Suprapubic skin (tissue), 4 donors: ENCODE measurements around the gene TCERG1L. TPM values are rescaled to one million over a fixed set of nuclear protein-coding genes. Genes with fewer than 3 reads are reported as not detected.

Source experiments
- DNase-seq, 2 donors: peaks; one replicate each; pipeline ENCODE4 v3.0.0-alpha.2; 2019; ENCODE audit warnings: low spot score in 2 of 2
- H3K27ac ChIP-seq: fragments of 200-600 bp; sonication (generic); one replicate; pipeline ENCODE4 v1.5.1; 2019
- H3K27me3 ChIP-seq: fragments of 200-600 bp; sonication (generic); one replicate; pipeline ENCODE4 v1.5.1; 2019
- H3K36me3 ChIP-seq: fragments of 200-600 bp; sonication (generic); one replicate; pipeline ENCODE4 v1.5.1; 2019
- H3K4me1 ChIP-seq: fragments of 200-600 bp; sonication (generic); one replicate; pipeline ENCODE4 v1.5.1; 2019
- H3K4me3 ChIP-seq: fragments of 200-600 bp; sonication (generic); one replicate; pipeline ENCODE4 v1.5.1; 2019; ENCODE audit warnings: mild to moderate bottlenecking
- H3K9me3 ChIP-seq: fragments of 200-600 bp; sonication (generic); one replicate; pipeline ENCODE4 v1.5.1; 2019
- EP300 ChIP-seq: sonication (generic); formaldehyde crosslinking; IDR thresholded peaks from one replicate; pipeline ENCODE4 v1.6.1; 2017; ENCODE audit warnings: antibody characterized with exemption
- POLR2A ChIP-seq, 2 donors: fragments of 450-650 bp; IDR thresholded peaks; one replicate each; pipeline ENCODE4 v1.6.1; 2017; ENCODE audit warnings: antibody characterized with exemption in 2 of 2, mild to moderate bottlenecking in 2 of 2, moderate library complexity in 2 of 2
- POLR2AphosphoS5 ChIP-seq, 3 donors: sonication (generic); formaldehyde crosslinking; IDR thresholded peaks; one replicate each; pipeline ENCODE4 v1.6.1; 2017; ENCODE audit warnings: antibody characterized with exemption in 3 of 3
- WGBS: methylation state at CpG from one replicate; pipeline ENCODE4 v1.1.5; 2018; 5-methylcytosine and 5-hydroxymethylcytosine counted together
- total RNA-seq, 4 donors: library from RNA; depleted of rRNA; stranded (reverse); fragments of >200 nt; gene quantifications; one replicate each; pipeline ENCODE4 v1.1.0, GENCODE V29; 2016
- TF ChIP-seq, protein P1 (sequence below), 2 donors: fragments of 200-600 bp in 1 of 2; fragments of 450-650 bp in 1 of 2; sonication (generic) in 1 of 2; IDR thresholded peaks; one replicate each; pipeline ENCODE4 v1.5.1; 2016 to 2019; ENCODE audit warnings: antibody characterized with exemption in 2 of 2, mild to moderate bottlenecking in 1 of 2, moderate library complexity in 1 of 2

The TCERG1L gene, protein sequence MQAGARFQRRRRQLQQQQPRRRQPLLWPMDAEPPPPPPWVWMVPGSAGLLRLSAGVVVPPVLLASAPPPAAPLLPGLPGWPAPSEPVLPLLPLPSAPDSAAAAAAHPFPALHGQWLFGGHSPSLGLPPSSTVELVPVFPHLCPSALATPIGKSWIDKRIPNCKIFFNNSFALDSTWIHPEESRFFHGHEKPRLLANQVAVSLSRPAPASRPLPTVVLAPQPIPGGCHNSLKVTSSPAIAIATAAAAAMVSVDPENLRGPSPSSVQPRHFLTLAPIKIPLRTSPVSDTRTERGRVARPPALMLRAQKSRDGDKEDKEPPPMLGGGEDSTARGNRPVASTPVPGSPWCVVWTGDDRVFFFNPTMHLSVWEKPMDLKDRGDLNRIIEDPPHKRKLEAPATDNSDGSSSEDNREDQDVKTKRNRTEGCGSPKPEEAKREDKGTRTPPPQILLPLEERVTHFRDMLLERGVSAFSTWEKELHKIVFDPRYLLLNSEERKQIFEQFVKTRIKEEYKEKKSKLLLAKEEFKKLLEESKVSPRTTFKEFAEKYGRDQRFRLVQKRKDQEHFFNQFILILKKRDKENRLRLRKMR
- total RNA-seq = 1 to 10 TPM in 1 of 4 donors, under 1 TPM in 3; 0.32 to 1.0 (median 0.51) TPM

DNA sequence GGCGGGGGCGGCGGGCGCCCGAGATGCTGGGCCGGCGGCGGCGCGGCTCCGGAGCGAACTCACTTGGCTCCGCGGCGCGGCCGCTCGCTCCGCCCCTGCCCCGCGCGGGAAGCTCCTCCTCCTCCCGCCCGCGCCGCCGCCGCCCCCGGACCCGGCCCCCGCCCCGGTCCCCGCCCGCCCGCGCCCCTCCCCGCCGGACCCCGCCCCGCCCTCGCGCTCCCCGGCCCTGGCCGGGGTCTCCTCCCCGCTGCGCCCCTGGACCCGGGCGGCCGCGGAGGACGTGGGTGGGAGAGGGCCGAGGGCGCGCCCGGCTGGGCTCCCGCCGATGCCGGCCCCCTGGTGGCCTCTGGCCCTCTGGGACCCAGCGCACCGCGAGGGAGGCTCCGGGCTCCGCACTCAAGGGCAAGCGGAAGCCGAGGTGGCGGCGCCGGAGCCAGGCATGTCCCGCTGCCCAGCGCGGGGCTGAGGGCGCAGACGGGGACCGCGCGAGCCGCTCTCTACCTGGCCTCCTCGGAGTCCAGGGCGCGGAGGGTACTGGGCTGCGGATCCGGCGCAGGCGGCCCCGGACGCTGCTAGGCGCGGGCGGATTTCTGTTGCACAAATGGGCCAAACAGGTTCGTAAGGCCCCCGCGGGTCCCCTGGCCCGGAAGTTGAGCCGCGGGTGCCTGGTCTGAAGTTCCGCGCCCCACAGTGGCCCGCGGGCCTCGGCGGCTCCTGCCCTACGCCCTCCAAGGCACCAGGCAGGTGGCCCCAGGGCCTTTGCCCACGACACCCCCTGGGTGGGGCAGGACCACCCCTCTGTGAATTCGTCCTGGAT, at the start of gene TCERG1L:
Gene TCERG1L (minus strand): TSS at position 61 of the 817 bp plus-strand sequence. CDS start 86 bp downstream, outside the sequence.
- Histone ChIP-seq H3K4me3 (peak within 1 kb of the TSS; percentile 49), H3K9me3 (no peaks in the 10 kb centered on the region), H3K27ac (no peak within 1 kb of the TSS), H3K36me3 (no peaks in the 10 kb centered on the region), H3K27me3 (peaks cover 61% of the 10 kb centered on the region), H3K4me1 (peaks cover 27% of the 10 kb centered on the region)
- WGBS = 0% methylated on average over 21 of the region's 104 CpGs
- DNase-seq = no peak
- TF ChIP-seq POLR2AphosphoS5 (IDR thresholded peaks at IDR 0.05) (no peak), EP300 (no peak), POLR2A (IDR thresholded peaks at IDR 0.05) (no peak)
- TF ChIP-seq, protein P1, sequence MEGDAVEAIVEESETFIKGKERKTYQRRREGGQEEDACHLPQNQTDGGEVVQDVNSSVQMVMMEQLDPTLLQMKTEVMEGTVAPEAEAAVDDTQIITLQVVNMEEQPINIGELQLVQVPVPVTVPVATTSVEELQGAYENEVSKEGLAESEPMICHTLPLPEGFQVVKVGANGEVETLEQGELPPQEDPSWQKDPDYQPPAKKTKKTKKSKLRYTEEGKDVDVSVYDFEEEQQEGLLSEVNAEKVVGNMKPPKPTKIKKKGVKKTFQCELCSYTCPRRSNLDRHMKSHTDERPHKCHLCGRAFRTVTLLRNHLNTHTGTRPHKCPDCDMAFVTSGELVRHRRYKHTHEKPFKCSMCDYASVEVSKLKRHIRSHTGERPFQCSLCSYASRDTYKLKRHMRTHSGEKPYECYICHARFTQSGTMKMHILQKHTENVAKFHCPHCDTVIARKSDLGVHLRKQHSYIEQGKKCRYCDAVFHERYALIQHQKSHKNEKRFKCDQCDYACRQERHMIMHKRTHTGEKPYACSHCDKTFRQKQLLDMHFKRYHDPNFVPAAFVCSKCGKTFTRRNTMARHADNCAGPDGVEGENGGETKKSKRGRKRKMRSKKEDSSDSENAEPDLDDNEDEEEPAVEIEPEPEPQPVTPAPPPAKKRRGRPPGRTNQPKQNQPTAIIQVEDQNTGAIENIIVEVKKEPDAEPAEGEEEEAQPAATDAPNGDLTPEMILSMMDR (IDR thresholded peaks at IDR 0.05) = no peak

DNA sequence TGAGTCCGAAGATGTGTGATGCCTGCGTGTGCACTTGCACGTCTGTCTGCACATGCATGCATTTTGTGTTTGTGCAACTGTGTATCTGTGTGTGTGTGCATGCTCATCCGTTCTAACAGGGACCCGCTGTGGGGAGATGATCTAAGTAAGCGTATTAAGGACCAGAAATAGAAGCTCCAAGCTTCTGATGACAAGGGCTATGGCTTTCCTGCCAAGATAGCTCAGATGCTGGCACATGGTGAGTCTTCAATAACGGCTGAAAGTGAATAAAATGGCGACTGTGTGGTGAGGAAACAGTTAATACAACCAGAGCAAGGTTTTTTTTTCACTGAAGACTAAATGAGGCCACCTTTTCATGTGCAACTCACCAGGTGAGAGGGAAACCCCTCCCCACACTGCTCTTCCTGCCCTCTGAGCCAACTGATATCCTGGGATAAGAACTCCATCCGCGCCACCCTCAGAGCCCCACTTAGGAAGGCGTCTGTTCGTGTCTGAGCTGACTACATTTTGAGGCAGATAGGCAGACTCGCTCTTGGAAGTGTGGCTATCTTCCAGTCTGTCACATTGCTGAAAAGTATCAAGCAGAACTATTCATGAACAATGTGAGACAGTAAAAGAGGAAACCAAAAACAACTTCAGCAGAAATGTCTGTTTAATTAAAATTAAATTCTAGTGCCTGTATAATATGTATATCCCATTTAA, 47.4 kb upstream of the TCERG1L start:
- no peak for TF ChIP-seq POLR2AphosphoS5 (IDR thresholded peaks at IDR 0.05)
- TF ChIP-seq, protein P1 (IDR thresholded peaks at IDR 0.05) = no peak
- no peak for TF ChIP-seq POLR2A (IDR thresholded peaks at IDR 0.05)
- Histone ChIP-seq H3K9me3 (no peaks in the 10 kb centered on the region), H3K4me1 (no peaks in the 10 kb centered on the region), H3K27ac (no peak overlapping the region), H3K4me3 (no peak overlapping the region), H3K36me3 (no peaks in the 10 kb centered on the region), H3K27me3 (peaks cover 3% of the 10 kb centered on the region)
- DNase-seq = no peak
- 59% methylated on average over 13 of the region's 13 CpGs for whole genome bisulfite sequencing

DNA sequence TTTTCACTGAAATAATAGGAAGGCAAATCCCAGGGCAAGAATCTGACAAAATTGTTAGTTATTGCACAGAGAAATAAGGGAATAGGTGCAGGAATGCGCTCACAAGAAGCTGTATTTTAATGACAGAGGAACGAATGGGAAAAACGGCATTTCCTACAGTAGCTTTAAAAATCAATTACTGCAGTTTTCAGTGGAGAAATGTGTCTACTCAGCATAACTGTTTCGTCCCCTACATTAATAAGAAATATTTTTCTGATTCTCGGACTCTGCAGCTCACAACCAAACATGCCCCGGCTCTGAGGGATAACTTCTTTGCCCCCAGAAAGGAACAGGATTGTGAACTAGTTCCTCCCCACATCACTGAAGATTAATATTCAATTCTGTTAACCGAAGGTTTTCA, 44.9 kb upstream of the TCERG1L start:
- TF ChIP-seq POLR2A (IDR thresholded peaks at IDR 0.05) = no peak
- TF ChIP-seq, protein P1 (IDR thresholded peaks at IDR 0.05) = no peak
- TF ChIP-seq EP300 = no peak
- no peak for TF ChIP-seq POLR2AphosphoS5 (IDR thresholded peaks at IDR 0.05)
- Histone ChIP-seq H3K27me3 (peaks cover 6% of the 10 kb centered on the region), H3K27ac (no peak overlapping the region), H3K9me3 (no peaks in the 10 kb centered on the region), H3K4me1 (no peaks in the 10 kb centered on the region), H3K4me3 (no peak overlapping the region), H3K36me3 (no peaks in the 10 kb centered on the region)
- DNase-seq = no peak
- WGBS = 87% methylated on average over 7 of the region's 7 CpGs

DNA sequence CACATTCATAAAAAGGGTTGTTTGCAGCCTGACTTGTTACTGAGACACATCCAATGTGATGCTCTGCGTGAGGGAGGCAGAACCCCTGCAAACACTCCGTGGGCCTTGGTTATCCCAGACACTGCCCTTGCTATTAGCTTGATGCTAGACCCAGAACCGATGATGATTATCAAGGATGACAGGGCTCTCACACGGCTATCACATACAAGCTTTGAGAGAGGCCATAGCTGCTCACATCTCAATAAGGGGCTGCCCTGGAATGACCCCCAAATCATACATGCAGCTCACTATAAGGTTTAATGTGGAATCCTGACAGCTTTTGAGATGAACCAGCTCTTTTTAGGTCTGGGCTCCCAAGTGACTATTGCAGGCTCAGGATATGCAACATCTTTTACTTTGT, 44.4 kb upstream of the TCERG1L start:
- no peak for DNase-seq
- Histone ChIP-seq H3K4me3 (no peak overlapping the region), H3K4me1 (no peaks in the 10 kb centered on the region), H3K9me3 (no peaks in the 10 kb centered on the region), H3K27me3 (peaks cover 6% of the 10 kb centered on the region), H3K27ac (no peak overlapping the region), H3K36me3 (no peaks in the 10 kb centered on the region)
- TF ChIP-seq, protein P1 (IDR thresholded peaks at IDR 0.05) = no peak
- TF ChIP-seq EP300 = no peak
- TF ChIP-seq POLR2A (IDR thresholded peaks at IDR 0.05) = no peak
- no peak for TF ChIP-seq POLR2AphosphoS5 (IDR thresholded peaks at IDR 0.05)
- 88% methylated on average over 4 of the region's 4 CpGs for WGBS
